Cardiac septum (tissue), 1 donor: ENCODE data around the gene NXN. TPM values are rescaled to one million over a fixed set of nuclear protein-coding genes. Genes with fewer than 3 reads are reported as not detected.
A peak's percentile ranks its signal among the peaks of the same experiment; 100 is the strongest.
"Not testable (repeated sequence)": the region's sequence is repeated elsewhere in the genome, so short reads cannot be mapped to it uniquely, and the experiment has no call there.

ENCODE experiments used
- DNase-seq: peaks from one replicate; pipeline ENCODE4 v3.0.0-alpha.2; 2020; ENCODE audit warnings: low spot score
- intact Hi-C: fragments of 100-400 bp; cut with DNase I; formaldehyde crosslinking; loops from one replicate; pipeline ENCODE4 v1.14.0; 2022
- total RNA-seq: library from RNA; stranded (reverse); fragmentation: NEBNext Ultra II Directional; extraction: Animal tissue kit (Norgen Biotek cat#: 25700); gene quantifications from one replicate; pipeline ENCODE4 v1.2.1, GENCODE V29; 2021
- donor health status: DM: no; HTN: no; CAD: no.

Gene NXN
- total RNA-seq, 1 donor from 2014 or later = 14.3 TPM

DNA sequence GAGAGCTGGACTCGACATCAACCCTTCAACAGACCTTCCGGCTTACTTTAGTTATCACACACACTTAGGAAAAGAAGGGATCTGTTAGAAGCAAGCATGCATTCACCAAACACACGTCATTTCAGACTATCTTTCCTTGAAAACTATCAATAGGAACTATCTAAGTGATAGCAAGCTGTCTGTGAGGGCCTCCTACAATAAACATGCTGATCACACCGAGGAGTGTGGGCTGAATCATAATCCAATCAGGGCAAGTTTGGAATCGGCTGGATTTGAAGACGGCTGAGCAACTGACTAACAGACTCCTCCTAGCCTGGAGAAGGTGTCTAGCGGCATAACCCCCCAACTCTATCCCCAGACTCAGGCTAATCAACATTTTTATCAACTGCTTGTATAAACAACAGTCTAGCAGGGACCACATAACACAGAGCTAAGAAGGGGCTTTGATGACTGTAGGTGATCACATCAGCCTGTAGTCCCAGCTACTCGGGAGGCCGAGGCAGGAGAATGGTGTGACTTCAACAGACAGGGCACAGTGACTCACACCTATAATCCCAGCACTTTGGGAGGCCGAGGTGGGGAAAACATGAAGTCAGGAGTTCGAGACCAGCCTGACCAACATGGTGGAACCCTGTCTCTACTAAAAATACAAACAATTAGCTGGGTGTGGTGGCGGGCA lies 14.1 kb downstream of the NXN start:
- no peak for DNase-seq
- intact Hi-C loops = no loop called here

DNA sequence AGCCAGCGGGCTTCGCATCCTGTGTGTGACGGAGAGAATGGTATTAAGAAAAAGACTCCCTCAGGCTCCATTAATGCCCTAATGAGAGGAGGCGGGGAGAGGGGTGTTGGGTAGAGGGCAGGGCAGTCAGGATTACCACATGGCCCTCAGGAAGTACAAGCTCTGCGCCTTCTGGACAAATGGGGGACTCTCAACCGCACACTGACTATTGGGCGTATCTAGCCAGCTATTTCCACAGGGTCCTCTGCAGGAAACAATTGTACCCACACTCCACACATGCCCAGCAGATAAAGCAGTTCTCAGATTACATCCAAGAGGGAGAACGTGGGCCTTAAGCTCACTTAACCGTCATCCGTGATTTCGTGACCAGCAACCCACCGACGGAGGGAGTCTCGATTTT lies 14.7 kb downstream of the NXN start:
- DNase-seq = no peak
- intact Hi-C loops = no loop called here

- intact Hi-C loops = no loop called here
These were observed 16.9 kb downstream of the NXN start for GRCh38 chr17:962670-963069.

DNA sequence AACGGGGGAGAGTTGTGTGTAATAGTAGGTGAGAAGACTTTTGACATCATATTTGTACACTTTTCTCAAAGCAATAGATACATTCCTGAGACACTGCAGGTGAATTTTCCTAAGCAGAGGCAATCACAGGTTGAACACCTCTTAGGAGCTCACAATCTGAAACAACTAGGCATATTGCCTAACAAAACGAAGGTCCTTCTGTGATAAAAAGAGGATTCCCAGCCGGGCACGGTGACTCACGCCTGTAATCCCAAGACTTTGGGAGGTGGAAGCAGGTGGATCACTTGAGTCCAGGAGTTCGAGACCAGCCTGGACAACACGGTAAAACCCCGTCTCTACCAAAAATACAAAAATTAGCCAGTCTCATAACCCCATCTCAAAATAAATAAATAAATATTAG lies 17.4 kb downstream of the NXN start:
- no peak for DNase-seq
- intact Hi-C loops = no loop called here

More at GRCh38 chr17:962670-963069, 16.9 kb downstream of the NXN start:
- no peak for DNase-seq

- DNase-seq = no peak
- intact Hi-C loops = no loop called here
These were observed 20.7 kb downstream of the NXN start for GRCh38 chr17:958712-959451.

DNA sequence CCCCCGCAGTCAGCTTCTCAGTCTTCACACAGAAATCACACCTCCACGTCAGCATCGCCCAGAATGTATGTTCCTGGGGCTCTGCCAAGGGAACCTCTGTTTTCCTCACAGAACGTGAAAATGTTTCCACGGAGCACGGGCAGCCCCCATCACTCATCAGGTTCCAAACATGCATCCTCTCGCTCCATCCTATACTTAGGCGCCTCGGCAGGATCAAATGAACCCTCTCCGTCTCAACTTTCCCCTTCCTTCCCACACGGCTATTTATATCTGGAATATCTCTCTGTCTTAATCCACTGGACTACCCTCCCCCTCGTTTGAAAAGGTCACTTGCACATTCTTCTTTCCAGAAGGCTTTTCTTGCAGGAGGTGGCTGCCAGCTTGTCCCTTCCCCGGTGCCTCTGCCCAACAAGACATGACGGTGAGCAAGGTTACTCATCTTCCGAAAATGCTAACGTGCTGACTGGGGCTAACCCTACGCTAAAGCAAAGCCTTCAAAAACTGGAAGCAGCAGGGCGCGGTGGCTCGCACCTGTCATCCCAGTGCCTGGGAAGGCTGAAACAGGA lies 21.6 kb downstream of the NXN start:
- DNase-seq = peak; percentile 51
- intact Hi-C loops = no loop called here

- intact Hi-C loops = no loop called here
- DNase-seq = peak; percentile 19
These were observed 22.7 kb downstream of the NXN start for GRCh38 chr17:956905-957304.

DNA sequence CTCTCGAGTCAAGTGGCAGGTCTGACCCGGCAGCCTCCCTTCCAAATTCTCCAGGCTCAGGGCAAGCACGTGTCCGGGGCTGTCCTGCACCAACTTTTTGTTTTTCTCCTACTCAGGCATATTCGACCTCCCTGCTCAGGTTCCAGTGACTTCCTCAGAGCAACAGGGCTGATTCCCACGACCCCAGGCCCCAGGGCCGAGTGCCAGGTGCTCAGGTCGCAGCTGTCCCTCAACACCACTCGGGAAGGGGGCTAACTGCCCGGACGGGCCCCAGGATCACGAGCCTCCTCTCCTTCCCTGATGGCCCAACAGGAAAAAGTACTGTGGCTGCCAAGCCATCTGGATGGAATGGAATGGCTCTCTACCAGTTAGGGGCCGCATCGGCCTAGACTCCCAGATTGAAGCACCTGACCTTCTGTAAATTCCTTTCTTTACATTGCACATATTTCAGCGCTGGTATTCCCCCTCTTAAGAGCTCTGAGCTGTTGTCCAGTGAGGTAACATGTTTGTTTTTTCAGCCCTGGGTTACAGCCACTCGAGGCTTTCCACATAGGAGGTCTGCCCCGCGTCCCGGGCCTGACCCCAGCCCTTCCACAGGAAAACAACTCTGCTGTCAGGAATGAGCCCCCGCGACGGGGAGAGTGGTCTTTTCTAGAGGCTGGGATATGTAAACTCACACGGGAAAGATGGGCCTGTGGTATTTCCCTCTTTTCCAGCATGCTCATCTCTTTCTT lies 25.0 kb downstream of the NXN start:
- intact Hi-C loops = no loop called here

GRCh38 chr17:953767-954166 lies 25.8 kb downstream of the NXN start:
- DNase-seq = no peak
- intact Hi-C loops = no loop called here

More for the DNA sequence above, 25.0 kb downstream of the NXN start:
- no peak for DNase-seq

DNA sequence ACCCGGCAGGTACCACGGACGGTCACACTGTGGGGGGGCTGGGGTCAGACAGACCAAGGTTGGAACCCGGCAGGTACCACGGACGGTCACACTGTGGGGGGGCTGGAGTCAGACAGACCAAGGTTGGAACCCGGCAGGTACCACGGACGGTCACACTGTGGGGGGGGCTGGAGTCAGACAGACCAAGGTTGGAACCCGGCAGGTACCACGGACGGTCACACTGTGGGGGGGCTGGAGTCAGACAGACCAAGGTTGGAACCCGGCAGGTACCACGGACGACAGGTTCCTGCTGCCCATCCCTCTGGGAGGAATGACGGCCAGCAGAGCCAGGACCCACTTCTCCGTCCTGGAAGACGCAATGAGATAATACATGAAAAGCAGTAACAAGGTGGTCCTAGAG lies 27.0 kb downstream of the NXN start:
- not testable (repeated sequence) for DNase-seq

DNA sequence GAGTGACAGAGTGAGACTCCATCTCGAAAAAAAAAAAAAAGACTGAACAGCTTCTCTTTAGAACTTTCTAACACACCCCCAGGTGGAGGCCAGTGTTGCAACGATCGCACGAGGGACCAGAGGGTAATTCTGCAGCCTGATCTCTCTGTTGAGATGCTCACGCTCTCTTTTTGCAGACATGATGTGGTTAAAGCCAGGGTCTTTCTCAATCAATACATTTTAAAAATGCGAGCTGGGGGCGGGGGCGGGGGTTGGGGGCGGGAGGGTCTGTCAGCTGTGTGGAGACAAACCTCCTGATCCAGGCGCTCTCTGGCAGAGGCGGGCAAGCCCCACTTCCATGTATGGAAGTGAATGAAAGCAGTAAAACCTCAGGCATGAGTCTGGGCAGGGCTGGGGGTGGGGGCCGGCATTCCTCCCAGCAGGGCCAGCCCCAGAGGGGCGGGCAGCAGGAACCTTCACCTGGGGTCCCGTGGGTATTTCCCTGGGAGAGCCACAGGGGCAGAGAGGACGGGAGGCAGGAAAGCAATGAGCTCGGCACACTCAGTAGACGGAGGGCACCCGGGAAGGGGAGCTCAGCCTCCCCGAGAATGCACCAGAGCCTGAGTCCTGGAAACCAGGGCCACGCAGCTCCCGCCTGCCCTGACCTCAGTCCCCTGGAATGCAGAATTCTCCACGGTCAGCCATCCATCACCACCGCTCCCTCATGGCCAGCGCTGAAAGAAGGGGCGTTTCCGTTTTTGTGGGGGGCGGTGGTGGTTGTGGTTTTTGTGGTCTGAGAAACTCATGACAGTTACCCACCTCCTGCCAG lies 28.0 kb downstream of the NXN start:
- intact Hi-C loops = no loop called here
- DNase-seq = peak; percentile 61

More for the DNA sequence above, 27.0 kb downstream of the NXN start:
- intact Hi-C loops = not testable (repeated sequence)

DNA sequence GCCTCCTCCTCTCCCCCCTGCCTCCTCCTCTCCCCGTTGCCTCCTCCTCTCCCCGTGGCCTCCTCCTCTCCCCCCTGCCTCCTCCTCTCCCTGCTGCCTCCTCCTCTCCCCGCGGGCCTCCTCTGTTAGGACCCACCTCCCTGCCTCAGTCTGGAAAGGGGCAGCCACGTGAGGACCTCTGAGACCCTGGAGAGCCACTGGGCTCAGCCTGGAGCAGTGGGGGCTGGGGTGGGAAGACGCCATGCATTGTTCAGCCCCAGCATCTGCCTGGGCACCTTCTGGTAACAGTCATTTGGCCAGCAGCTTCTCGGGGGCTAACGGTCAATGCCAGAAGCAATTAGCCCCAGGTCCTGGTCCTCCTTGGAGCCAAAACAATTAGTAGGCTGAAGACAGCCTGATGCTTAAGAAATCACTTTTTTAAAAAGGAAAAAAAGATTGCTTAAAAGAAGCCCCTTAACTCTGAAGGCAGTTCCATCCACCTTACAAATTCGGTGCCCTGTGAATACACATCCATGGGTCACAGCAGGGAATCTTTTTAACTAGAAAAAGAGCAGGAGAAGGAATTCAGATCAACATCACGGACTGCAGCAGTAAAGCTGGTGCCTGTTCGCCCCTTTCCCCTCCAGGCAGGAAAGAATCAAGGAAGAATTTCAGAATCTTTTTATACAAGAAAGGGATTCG lies 29.8 kb downstream of the NXN start:
- intact Hi-C loops = no loop called here
- DNase-seq = no peak

- intact Hi-C loops = no loop called here
- DNase-seq = no peak
These were observed 31.2 kb downstream of the NXN start for GRCh38 chr17:948284-948852.

GRCh38 chr17:946510-947236 lies 32.9 kb downstream of the NXN start:
- no peak for DNase-seq
- intact Hi-C loops = no loop called here

DNA sequence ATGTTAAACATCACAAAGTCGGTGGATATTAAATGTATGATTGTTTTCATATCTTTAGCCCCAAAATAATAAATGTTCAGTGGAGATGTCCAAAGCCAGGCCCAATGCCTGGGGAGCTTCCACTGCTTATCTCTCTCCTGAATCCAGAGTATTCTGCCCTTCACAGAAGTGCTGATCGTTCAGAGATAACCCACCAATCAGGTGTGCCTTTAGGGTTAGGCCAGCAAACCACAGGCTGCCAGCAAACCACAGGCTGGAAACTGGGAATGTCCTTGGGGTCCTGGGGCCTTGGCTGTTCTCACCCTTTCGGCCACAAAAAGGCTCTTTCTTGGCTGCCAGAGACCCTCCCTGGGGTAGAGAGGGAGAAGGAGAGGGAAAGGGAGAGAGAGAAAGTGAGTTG lies 33.9 kb downstream of the NXN start:
- DNase-seq = no peak
- intact Hi-C loops = no loop called here

DNA sequence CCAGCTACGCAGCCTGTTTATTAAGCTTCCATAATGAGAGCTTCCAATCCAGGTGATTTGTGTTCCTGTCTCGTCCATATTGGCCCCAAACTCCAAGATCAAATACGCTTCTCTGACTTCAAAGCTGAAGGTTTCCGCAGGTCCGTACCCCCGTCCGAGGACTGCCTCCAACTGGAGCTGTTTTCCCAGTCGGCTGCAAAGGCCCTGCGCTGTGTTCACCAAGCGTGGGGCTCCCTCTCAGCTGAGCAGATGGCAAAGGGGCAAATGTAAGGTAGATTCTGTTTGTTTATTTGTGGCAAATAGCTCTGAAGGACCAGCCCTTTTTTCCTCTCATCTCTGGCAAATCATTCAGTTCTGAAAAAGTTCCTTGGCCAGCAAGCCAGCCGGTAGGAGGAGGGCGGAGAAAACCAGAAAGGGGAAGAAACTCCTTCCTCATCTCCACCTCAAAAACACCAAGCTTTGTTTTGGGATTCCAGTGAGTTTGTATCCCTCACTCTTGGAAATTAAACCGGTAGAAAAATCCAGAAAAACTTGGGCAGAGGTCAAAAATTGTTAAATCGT lies 35.2 kb downstream of the NXN start:
- intact Hi-C loops = no loop called here
- no peak for DNase-seq

DNA sequence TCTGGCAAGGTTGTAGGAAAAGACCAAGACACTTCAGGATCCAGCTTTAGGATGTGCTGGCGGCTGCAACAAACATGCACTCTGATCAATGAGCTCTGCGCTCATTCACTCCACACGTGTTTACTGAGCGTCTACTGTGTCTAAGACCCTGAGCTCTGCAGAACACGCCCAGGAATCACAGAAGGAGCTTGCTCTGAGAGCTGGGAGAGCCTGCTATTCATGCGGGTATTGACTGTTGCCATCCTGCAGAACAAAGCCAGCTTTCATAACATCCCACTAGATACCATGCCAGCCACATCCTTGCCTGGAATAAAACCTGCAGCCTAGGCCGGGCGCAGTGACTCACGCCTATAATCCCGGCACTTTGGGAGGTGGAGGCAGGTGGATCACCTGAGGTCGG lies 44.1 kb downstream of the NXN start:
- intact Hi-C loops = no loop called here
- DNase-seq = no peak
